ENCODE results near the gene SLC30A2. TPM values are rescaled to one million over a fixed set of nuclear protein-coding genes. Genes with fewer than 3 reads are reported as not detected.

Gene SLC30A2
- total RNA-seq, 1 donor from 2014 or later = not detected

DNA sequence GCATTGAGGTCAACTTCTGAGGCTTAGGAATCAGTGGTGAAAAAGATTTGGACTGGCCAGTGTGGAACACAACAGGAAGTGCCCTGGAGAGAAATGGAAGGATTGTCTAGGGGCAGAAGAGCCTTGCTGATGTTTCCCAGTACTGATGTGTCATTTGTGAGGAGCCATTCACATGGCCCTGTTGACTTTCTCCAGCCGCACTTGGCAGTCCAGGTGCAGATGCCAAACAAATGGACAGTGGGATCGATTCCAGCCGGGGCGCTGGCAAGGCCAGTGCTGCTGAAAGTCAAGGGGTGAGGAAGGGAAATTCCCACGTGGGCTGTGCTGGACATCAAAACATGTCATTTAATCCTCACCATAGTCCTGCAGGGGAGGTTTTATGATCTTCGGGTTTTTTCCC lies 26.4 kb upstream of the SLC30A2 start:
- ATAC-seq (no peak), DNase-seq (ENCODE audit: low spot score) (no peak)
- intact Hi-C loops (cut with DNase I) = no loop called here

- intact Hi-C loops (cut with DNase I) = no loop called here
- ATAC-seq (no peak), DNase-seq (ENCODE audit: low spot score) (no peak)
Measured at GRCh38 chr1:26070963-26071342, 25.0 kb upstream of the SLC30A2 start.

DNA sequence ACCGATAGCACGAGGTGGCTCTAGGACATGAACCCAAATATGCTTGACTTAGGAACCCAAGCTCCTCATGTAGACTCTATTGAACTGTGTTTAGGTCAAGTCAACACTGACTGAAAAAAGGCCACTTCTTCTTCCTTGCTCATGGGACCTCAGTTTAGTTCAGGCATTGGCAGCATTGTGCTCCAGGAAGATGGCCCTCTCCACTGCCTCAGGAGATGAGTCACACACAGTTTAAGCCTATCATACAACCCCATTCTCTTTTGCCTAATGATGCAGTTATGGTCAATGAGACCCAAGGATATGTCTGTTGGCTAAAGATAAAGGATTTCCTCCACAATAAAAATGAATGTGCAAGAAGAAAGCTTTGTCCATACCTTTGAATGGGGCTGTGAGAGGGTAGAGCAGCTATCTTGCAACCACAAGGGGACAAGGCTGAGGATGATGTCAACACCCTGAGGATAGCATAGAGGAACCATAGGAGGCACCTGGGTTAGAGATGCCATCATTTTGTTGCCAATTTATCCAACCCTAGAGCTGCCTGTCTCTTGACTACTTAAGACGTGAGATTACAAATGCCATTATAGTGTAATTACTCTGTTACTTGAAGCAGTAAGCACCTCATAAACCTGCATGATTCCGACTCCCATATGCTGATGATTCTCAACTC lies 24.5 kb upstream of the SLC30A2 start:
- ATAC-seq (no peak), DNase-seq (ENCODE audit: low spot score) (no peak)
- intact Hi-C loops (cut with DNase I) = no loop called here

GRCh38 chr1:26069941-26070295 lies 24.0 kb upstream of the SLC30A2 start:
- no peak for ATAC-seq
- no peak for DNase-seq (ENCODE audit: low spot score)
- intact Hi-C loops (cut with DNase I) = no loop called here

- intact Hi-C loops (cut with DNase I) = no loop called here
- DNase-seq (ENCODE audit: low spot score) (no peak), ATAC-seq (no peak)
Measured at GRCh38 chr1:26067432-26067911, 21.6 kb upstream of the SLC30A2 start, which contains the start of gene TRIM63. Gene TRIM63 (minus strand): TSS chr1:26067630. CDS start chr1:26067494, 136 bp downstream.

DNA sequence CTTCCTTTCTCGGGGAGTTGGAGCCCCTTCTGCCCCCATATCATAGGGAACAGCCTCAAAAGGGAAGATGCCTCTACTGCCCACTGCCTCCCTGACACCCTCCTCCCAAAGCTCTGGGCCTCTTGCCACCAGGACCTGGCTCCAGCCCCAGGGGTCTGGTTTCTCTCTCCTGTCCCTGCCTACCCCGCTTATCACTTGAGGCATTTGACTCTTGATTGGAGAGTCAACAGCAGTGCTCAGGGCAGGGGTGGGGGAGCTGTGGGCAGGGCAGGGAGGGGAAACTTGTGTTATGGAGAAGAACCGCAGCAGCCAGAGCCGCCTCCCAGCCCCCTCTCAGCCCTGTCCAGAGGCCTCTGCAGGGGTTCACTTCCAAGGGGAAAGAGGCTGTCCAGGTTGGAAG lies 20.9 kb upstream of the SLC30A2 start:
- intact Hi-C loops (cut with DNase I) = no loop called here
- ATAC-seq (no peak), DNase-seq (ENCODE audit: low spot score) (no peak)

GRCh38 chr1:26066160-26066559 lies 20.2 kb upstream of the SLC30A2 start:
- ATAC-seq (no peak), DNase-seq (ENCODE audit: low spot score) (no peak)
- intact Hi-C loops (cut with DNase I) = no loop called here

- intact Hi-C loops (cut with DNase I) = no loop called here
- ATAC-seq (no peak), DNase-seq (ENCODE audit: low spot score) (no peak)
Measured at GRCh38 chr1:26064553-26064952, 18.6 kb upstream of the SLC30A2 start.

- DNase-seq (ENCODE audit: low spot score) (no peak), ATAC-seq (no peak)
- intact Hi-C loops (cut with DNase I) = no loop called here
Measured at GRCh38 chr1:26060832-26061574, 15.1 kb upstream of the SLC30A2 start.

DNA sequence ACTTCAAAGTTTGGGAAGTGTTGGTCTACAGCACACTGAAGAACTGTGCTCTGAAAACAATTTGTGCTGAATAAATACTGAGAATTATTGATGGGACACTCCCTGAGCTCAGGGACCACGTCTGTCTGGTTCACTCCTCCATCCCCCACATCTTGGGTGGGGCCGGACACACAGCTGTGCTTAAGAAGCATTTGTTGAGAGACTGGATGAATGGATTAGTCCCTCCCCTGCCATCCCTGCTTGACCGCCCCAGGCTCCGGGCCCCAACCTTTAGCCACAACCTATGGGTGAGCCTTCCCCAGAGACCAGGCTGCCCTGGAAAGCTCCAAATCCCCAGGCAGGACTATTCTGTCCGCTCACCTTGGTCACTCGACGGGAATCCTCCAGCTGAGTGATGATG lies 14.0 kb upstream of the SLC30A2 start:
- ATAC-seq (no peak), DNase-seq (ENCODE audit: low spot score) (no peak)
- intact Hi-C loops (cut with DNase I) = loop anchor here (5.0 kb wide), 1 partner anchor 1763 kb away; no protein-coding TSS in a partner anchor

- no peak for ATAC-seq
- intact Hi-C loops (cut with DNase I) = loop anchor here (5.0 kb wide), 1 partner anchor 1761 kb away; no protein-coding TSS in a partner anchor
- no peak for DNase-seq (ENCODE audit: low spot score)
Measured at GRCh38 chr1:26058052-26058595, 12.2 kb upstream of the SLC30A2 start.

GRCh38 chr1:26057189-26057588 lies 11.3 kb upstream of the SLC30A2 start:
- ATAC-seq = no peak
- intact Hi-C loops (cut with DNase I) = loop anchor here (5.0 kb wide), 1 partner anchor 1760 kb away; no protein-coding TSS in a partner anchor
- no peak for DNase-seq (ENCODE audit: low spot score)

- intact Hi-C loops (cut with DNase I) = loop anchor here (5.0 kb wide), 1 partner anchor 1758 kb away; no protein-coding TSS in a partner anchor
- ATAC-seq = no peak
- no peak for DNase-seq (ENCODE audit: low spot score)
Measured at GRCh38 chr1:26055041-26055440, 9.1 kb upstream of the SLC30A2 start.

- no peak for ATAC-seq
- intact Hi-C loops (cut with DNase I) = no loop called here
- DNase-seq (ENCODE audit: low spot score) = no peak
Measured at GRCh38 chr1:26053718-26054560, 8.0 kb upstream of the SLC30A2 start.

DNA sequence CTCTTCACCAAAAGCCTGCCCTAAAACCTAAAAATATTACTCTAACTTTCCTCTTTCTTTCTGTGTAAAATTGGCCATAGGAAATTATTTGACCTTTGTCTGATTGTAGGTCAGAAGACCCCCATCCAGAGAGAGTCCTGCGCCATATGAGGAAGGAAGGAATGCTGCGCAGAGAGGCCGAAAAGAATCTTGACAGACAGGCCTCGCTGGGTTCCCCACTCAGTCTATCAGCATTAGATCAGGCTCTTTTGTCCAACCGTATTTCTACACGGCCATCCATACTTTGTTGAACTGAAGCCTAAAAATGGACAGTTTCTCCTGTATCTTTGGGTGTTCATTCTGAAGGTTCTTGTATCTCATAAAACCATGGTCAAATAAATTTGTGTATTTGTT lies 4.3 kb upstream of the SLC30A2 start:
- intact Hi-C loops (cut with DNase I) = no loop called here
- DNase-seq (ENCODE audit: low spot score) (no peak), ATAC-seq (no peak)

DNA sequence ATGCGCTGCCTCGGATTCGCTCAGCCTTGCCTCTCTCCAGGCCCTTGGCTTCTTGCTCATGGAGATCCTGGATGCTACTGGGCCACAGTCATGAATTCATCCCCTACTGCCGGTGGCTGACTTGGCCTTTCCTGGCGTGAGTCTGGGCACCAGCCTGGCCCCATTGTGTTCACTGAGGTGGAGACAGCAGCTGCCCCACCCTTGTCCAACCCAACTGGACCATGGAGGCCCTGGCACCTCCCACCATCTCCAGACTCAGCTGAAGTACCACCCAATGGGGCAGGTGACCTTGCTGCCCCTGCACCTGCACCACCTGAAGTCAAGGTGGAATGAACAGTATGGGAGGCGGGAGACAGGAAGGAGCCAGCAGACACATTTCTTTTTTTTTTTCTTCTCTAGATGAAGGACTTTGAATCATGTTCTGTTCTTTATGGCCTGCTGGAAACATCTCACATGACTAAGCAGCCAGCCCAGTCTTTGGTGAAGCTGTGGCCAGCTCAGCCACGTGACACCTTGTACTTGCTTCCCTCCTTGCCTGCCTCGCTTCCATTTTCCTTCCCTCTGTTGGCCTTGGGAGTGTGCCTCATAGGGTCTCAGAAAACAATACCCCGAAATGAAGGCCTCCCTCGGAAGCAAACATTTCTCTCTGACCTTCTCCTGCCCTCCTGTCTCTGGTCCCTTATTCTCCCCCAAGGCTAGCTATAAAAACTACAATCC lies 3.8 kb upstream of the SLC30A2 start:
- ATAC-seq (no peak), DNase-seq (ENCODE audit: low spot score) (no peak)
- intact Hi-C loops (cut with DNase I) = no loop called here

- intact Hi-C loops (cut with DNase I) = no loop called here
- ATAC-seq = no peak
- no peak for DNase-seq (ENCODE audit: low spot score)
Measured at GRCh38 chr1:26047278-26047874, 1.5 kb upstream of the SLC30A2 start.

Data from sciatic nerve (tissue), 2 donors.